DOHH2 (cell line): ENCODE results near the gene HES7.

Source experiments
- EZH2phosphoT487 ChIP-seq: fragments of 200-600 bp; sonication (generic); IDR thresholded peaks from 2 replicates; pipeline ENCODE4 v1.6.1; 2017; ENCODE audit warnings: borderline replicate concordance, mild to moderate bottlenecking, antibody characterized with exemption, low read length, moderate library complexity, mixed read lengths
- TF ChIP-seq, protein P1 (sequence below): fragments of 200-600 bp; sonication (generic); IDR thresholded peaks from one replicate; pipeline ENCODE4 v1.5.1; 2014; ENCODE audit warnings: antibody characterized with exemption, mild to moderate bottlenecking, low read depth, low read length; ENCODE audit not compliant: poor library complexity, severe bottlenecking

DNA sequence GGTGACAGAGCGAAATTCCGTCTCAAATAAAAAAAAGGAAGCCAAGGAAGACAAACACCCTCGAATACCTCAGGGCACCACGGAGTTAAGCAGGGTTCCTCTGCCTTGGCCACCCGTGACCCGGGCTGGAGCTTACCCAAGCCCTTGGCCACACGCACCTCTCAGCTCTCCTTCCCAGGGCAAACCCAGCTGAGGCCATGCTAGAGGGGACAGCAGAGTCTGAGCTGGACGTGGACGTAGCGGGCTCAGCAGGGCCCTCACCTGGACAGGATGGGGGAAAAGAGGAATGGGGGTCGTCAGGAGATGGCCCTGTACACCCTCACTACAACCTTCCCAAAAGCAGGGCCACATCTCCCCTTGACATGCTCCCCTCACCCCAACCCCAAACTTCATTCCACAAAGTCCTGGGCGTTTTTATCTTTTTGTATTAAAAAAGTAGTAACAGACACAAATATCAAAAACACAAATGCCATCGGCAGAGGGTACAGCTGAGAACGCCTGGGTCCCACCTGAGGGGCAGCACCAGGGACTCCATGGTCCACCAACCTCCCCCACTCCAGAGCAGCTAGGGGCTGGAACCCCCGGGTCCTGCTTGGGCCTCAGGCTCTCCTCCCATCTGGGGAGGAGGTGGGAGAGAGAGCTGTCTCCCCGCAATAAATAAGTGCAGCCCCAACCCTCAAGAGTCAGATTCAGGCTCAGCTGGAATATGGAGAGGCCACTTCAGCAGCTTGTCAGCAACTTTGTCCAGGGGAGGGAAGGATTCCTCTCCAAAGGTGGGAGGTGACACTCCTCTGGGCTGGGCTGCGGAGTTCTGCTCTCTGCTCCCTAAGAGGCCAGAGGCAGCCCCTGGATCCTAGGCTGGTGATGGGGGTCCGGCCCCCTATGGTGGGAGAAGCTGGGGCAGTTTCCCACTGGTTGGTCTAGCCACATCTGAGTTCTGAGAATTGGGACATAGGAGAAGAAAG is 16.4 kb upstream of the HES7 start:
- TF ChIP-seq, protein P1, sequence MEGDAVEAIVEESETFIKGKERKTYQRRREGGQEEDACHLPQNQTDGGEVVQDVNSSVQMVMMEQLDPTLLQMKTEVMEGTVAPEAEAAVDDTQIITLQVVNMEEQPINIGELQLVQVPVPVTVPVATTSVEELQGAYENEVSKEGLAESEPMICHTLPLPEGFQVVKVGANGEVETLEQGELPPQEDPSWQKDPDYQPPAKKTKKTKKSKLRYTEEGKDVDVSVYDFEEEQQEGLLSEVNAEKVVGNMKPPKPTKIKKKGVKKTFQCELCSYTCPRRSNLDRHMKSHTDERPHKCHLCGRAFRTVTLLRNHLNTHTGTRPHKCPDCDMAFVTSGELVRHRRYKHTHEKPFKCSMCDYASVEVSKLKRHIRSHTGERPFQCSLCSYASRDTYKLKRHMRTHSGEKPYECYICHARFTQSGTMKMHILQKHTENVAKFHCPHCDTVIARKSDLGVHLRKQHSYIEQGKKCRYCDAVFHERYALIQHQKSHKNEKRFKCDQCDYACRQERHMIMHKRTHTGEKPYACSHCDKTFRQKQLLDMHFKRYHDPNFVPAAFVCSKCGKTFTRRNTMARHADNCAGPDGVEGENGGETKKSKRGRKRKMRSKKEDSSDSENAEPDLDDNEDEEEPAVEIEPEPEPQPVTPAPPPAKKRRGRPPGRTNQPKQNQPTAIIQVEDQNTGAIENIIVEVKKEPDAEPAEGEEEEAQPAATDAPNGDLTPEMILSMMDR: no peak
- TF ChIP-seq EZH2phosphoT487: no peak
